HEK293 (cell line): ENCODE data around the gene ALOXE3.

Experiments used
- ELK4 ChIP-seq: IDR thresholded peaks from 2 replicates; pipeline ENCODE4 v1.6.1; 2011; ENCODE audit warnings: mild to moderate bottlenecking, low read depth, low read length, borderline replicate concordance
- MYNN ChIP-seq: fragments of 450-650 bp; formaldehyde crosslinking; IDR thresholded peaks from 2 replicates; pipeline ENCODE4 v1.5.1; 2016; ENCODE audit warnings: missing biosample characterization, missing genetic modification characterization, borderline replicate concordance
- SP7 ChIP-seq: fragments of 450-650 bp; formaldehyde crosslinking; IDR thresholded peaks from 2 replicates; pipeline ENCODE4 v1.5.1; 2016; ENCODE audit warnings: missing biosample characterization, missing genetic modification characterization
- ZBTB8A ChIP-seq: fragments of 450-650 bp; formaldehyde crosslinking; IDR thresholded peaks from 2 replicates; pipeline ENCODE4 v1.5.1; 2016; ENCODE audit warnings: missing biosample characterization, missing genetic modification characterization
- ZNF121 ChIP-seq: fragments of 450-650 bp; formaldehyde crosslinking; IDR thresholded peaks from 2 replicates; pipeline ENCODE4 v1.5.1; 2016; ENCODE audit warnings: missing biosample characterization, missing genetic modification characterization
- ZNF138 ChIP-seq: fragments of 450-650 bp; formaldehyde crosslinking; IDR thresholded peaks from 2 replicates; pipeline ENCODE4 v1.5.1; 2016; ENCODE audit warnings: missing biosample characterization, missing genetic modification characterization, borderline replicate concordance
- ZNF140 ChIP-seq: fragments of 450-650 bp; formaldehyde crosslinking; IDR thresholded peaks from 2 replicates; pipeline ENCODE4 v1.5.1; 2016; ENCODE audit warnings: missing biosample characterization, missing genetic modification characterization
- ZNF148 ChIP-seq: fragments of 450-650 bp; formaldehyde crosslinking; IDR thresholded peaks from 2 replicates; pipeline ENCODE4 v1.5.0; 2017; ENCODE audit warnings: missing biosample characterization, missing genetic modification characterization, borderline replicate concordance
- ZNF155 ChIP-seq: fragments of 450-650 bp; formaldehyde crosslinking; IDR thresholded peaks from 2 replicates; pipeline ENCODE4 v1.5.1; 2016; ENCODE audit warnings: missing biosample characterization, missing genetic modification characterization
- ZNF19 ChIP-seq: fragments of 450-650 bp; formaldehyde crosslinking; IDR thresholded peaks from 2 replicates; pipeline ENCODE4; 2016; ENCODE audit warnings: missing biosample characterization, missing genetic modification characterization, low read depth
- ZNF2 ChIP-seq: fragments of 450-650 bp; formaldehyde crosslinking; IDR thresholded peaks from 2 replicates; pipeline ENCODE4 v1.5.1; 2016; ENCODE audit warnings: missing biosample characterization, missing genetic modification characterization
- ZNF214 ChIP-seq: fragments of 450-650 bp; formaldehyde crosslinking; IDR thresholded peaks from 2 replicates; pipeline ENCODE4 v1.5.1; 2017; ENCODE audit warnings: missing biosample characterization, mild to moderate bottlenecking, missing genetic modification characterization, borderline replicate concordance
- ZNF239 ChIP-seq: fragments of 450-650 bp; formaldehyde crosslinking; IDR thresholded peaks from 2 replicates; pipeline ENCODE4 v1.5.1; 2016; ENCODE audit warnings: missing biosample characterization, missing genetic modification characterization
- ZNF302 ChIP-seq: fragments of 450-650 bp; formaldehyde crosslinking; IDR thresholded peaks from 2 replicates; pipeline ENCODE4 v1.5.1; 2016; ENCODE audit warnings: missing biosample characterization, missing genetic modification characterization, low read depth
- ZNF354C ChIP-seq: fragments of 450-650 bp; formaldehyde crosslinking; IDR thresholded peaks from 2 replicates; pipeline ENCODE4 v1.5.1; 2016; ENCODE audit warnings: missing biosample characterization, missing genetic modification characterization, low read depth, borderline replicate concordance
- ZNF362 ChIP-seq: fragments of 450-650 bp; formaldehyde crosslinking; IDR thresholded peaks from 2 replicates; pipeline ENCODE4 v1.5.1; 2016; ENCODE audit warnings: missing biosample characterization, missing genetic modification characterization
- ZNF416 ChIP-seq: fragments of 450-650 bp; formaldehyde crosslinking; IDR thresholded peaks from 2 replicates; pipeline ENCODE4 v1.5.1; 2016; ENCODE audit warnings: missing biosample characterization, missing genetic modification characterization
- ZNF423 ChIP-seq: fragments of 450-650 bp; formaldehyde crosslinking; IDR thresholded peaks from 2 replicates; pipeline ENCODE4 v1.5.1; 2016; ENCODE audit warnings: missing biosample characterization, missing genetic modification characterization
- ZNF514 ChIP-seq: fragments of 450-650 bp; formaldehyde crosslinking; IDR thresholded peaks from 2 replicates; pipeline ENCODE4 v1.5.1; 2016; ENCODE audit warnings: missing biosample characterization, missing genetic modification characterization
- ZNF596 ChIP-seq: fragments of 450-650 bp; IDR thresholded peaks from 2 replicates; pipeline ENCODE4 v1.5.0; 2018; ENCODE audit warnings: missing biosample characterization, mild to moderate bottlenecking, missing genetic modification characterization, moderate library complexity
- ZNF626 ChIP-seq: fragments of 450-650 bp; sonication (Bioruptor Pico); formaldehyde crosslinking; IDR thresholded peaks from 2 replicates; pipeline ENCODE4 v1.5.1; 2018; ENCODE audit warnings: missing biosample characterization, missing genetic modification characterization, inconsistent platforms
- ZNF658 ChIP-seq: fragments of 450-650 bp; formaldehyde crosslinking; IDR thresholded peaks from 2 replicates; pipeline ENCODE4; 2016; ENCODE audit warnings: missing biosample characterization, missing genetic modification characterization
- ZNF670 ChIP-seq: fragments of 450-650 bp; formaldehyde crosslinking; IDR thresholded peaks from 2 replicates; pipeline ENCODE4 v1.5.1; 2016; ENCODE audit warnings: missing biosample characterization, missing genetic modification characterization, low read depth
- ZNF704 ChIP-seq: fragments of 450-650 bp; formaldehyde crosslinking; IDR thresholded peaks from 2 replicates; pipeline ENCODE4 v1.5.1; 2016; ENCODE audit warnings: missing biosample characterization, missing genetic modification characterization
- ZNF768 ChIP-seq: fragments of 450-650 bp; formaldehyde crosslinking; IDR thresholded peaks from 2 replicates; pipeline ENCODE4 v1.5.1; 2018; ENCODE audit warnings: missing biosample characterization, mild to moderate bottlenecking, missing genetic modification characterization
- ZNF777 ChIP-seq: fragments of 450-650 bp; formaldehyde crosslinking; IDR thresholded peaks from 2 replicates; pipeline ENCODE4 v1.5.1; 2017; ENCODE audit warnings: missing biosample characterization, missing genetic modification characterization, borderline replicate concordance
- ZNF837 ChIP-seq: fragments of 450-650 bp; formaldehyde crosslinking; IDR thresholded peaks from 2 replicates; pipeline ENCODE4 v1.5.1; 2016; ENCODE audit warnings: missing biosample characterization, missing genetic modification characterization
- TF ChIP-seq, protein P1 (sequence below): fragments of 450-650 bp; formaldehyde crosslinking; IDR thresholded peaks from 2 replicates; pipeline ENCODE4 v1.5.1; 2016; ENCODE audit warnings: missing biosample characterization, missing genetic modification characterization
- TF ChIP-seq, protein P2 (sequence below): fragments of 450-650 bp; formaldehyde crosslinking; IDR thresholded peaks from 2 replicates; pipeline ENCODE4 v1.5.1; 2016; ENCODE audit warnings: missing biosample characterization, missing genetic modification characterization
- TF ChIP-seq, protein P3 (sequence below): fragments of 450-650 bp; formaldehyde crosslinking; IDR thresholded peaks from 2 replicates; pipeline ENCODE4 v1.5.1; 2017; ENCODE audit warnings: missing biosample characterization, missing genetic modification characterization

ALOXE3 gene

GRCh38 chr17:8152112-8152775 lies 33.9 kb upstream of the ALOXE3 start, which contains the start of gene PER1 (continued):
- no peak for TF ChIP-seq ZNF148 (tag by site-specific recombination)
- no peak for TF ChIP-seq ZNF777
- no peak for TF ChIP-seq ZNF596 (tag by site-specific recombination)
- TF ChIP-seq ZNF155 (tag by site-specific recombination): no peak
- TF ChIP-seq, protein P1, sequence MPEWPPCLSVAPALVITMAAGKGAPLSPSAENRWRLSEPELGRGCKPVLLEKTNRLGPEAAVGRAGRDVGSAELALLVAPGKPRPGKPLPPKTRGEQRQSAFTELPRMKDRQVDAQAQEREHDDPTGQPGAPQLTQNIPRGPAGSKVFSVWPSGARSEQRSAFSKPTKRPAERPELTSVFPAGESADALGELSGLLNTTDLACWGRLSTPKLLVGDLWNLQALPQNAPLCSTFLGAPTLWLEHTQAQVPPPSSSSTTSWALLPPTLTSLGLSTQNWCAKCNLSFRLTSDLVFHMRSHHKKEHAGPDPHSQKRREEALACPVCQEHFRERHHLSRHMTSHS (tag by site-specific recombination): no peak
- TF ChIP-seq ZNF121 (tag by site-specific recombination): no peak
- peak; percentile 76 for TF ChIP-seq SP7
- no peak for TF ChIP-seq ZNF2 (tag by site-specific recombination)
- TF ChIP-seq, protein P2, sequence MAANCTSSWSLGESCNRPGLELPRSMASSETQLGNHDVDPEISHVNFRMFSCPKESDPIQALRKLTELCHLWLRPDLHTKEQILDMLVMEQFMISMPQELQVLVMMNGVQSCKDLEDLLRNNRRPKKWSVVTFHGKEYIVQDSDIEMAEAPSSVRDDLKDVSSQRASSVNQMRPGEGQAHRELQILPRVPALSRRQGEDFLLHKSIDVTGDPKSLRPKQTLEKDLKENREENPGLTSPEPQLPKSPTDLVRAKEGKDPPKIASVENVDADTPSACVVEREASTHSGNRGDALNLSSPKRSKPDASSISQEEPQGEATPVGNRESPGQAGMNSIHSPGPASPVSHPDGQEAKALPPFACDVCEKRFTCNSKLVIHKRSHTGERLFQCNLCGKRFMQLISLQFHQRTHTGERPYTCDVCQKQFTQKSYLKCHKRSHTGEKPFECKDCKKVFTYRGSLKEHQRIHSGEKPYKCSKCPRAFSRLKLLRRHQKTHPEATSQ (tag by site-specific recombination): 0 out of 2 replicates have a peak, but pooled peaks have one; percentile 55
- TF ChIP-seq ZNF138 (tag by site-specific recombination): no peak
- no peak for TF ChIP-seq ZNF140 (tag by site-specific recombination)
- TF ChIP-seq ZNF768: no peak
- no peak for TF ChIP-seq ZNF423 (tag by site-specific recombination)
- TF ChIP-seq ELK4: no peak
- peak; percentile 99 for TF ChIP-seq ZBTB8A (tag by site-specific recombination)
- TF ChIP-seq ZNF214 (tag by site-specific recombination): no peak
- TF ChIP-seq ZNF514 (tag by site-specific recombination): no peak
- TF ChIP-seq ZNF704: no peak
- TF ChIP-seq, protein P3, sequence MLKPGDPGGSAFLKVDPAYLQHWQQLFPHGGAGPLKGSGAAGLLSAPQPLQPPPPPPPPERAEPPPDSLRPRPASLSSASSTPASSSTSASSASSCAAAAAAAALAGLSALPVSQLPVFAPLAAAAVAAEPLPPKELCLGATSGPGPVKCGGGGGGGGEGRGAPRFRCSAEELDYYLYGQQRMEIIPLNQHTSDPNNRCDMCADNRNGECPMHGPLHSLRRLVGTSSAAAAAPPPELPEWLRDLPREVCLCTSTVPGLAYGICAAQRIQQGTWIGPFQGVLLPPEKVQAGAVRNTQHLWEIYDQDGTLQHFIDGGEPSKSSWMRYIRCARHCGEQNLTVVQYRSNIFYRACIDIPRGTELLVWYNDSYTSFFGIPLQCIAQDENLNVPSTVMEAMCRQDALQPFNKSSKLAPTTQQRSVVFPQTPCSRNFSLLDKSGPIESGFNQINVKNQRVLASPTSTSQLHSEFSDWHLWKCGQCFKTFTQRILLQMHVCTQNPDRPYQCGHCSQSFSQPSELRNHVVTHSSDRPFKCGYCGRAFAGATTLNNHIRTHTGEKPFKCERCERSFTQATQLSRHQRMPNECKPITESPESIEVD (tag by site-specific recombination): no peak
- TF ChIP-seq ZNF354C (tag by site-specific recombination): no peak
- TF ChIP-seq MYNN (tag by site-specific recombination): no peak
- no peak for TF ChIP-seq ZNF837 (tag by site-specific recombination)
- TF ChIP-seq ZNF626: no peak
- no peak for TF ChIP-seq ZNF670 (tag by site-specific recombination)
- no peak for TF ChIP-seq ZNF362 (tag by site-specific recombination)
- TF ChIP-seq ZNF239 (tag by site-specific recombination): no peak
- TF ChIP-seq ZNF302 (tag by site-specific recombination): no peak
- TF ChIP-seq ZNF19 (tag by site-specific recombination): no peak
- no peak for TF ChIP-seq ZNF416
- TF ChIP-seq ZNF658 (tag by site-specific recombination): no peak
